ENCODE results near the gene GPR18. TPM values are rescaled to one million over a fixed set of nuclear protein-coding genes. Genes with fewer than 3 reads are reported as not detected.

GPR18 gene
- total RNA-seq, 2 experiments from 2014 or later, result 19.7 to 25.4 TPM

DNA sequence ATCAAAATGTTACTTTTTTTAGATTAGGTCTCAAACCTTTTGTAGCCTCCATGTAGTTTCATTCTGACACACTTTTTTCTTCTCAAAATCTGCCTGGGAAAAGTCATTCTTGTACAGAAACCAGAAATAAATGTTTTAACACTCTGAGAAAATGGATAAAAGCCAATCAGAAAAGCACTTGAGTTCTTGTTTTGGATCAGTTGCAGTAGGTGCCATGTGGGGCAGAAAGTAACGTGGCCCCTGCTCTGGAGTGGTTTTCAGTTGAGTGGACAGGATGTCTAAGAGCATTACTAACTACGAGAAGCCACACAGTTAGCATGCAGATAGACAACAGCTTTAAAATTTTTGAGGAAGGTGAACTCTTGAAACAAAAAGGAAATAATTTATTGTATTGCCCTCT is 29.9 kb upstream of the GPR18 start:
- Mint-ChIP-seq H3K4me1 (peaks cover 77% of the 10 kb centered on the region), H3K36me3 (ENCODE audit: low read depth) (peaks cover 53% of the 10 kb centered on the region), H3K27ac (peak overlapping the region; percentile 51), H3K27me3 (no peaks in the 10 kb centered on the region), H3K4me3 (no peak overlapping the region), H3K9me3 (no peaks in the 10 kb centered on the region)
- POLR2A ChIA-PET, result interaction anchor here (0.6 to 1.0 kb wide), 3 partner anchors 18 to 1098 kb away, joined by 3 to 4 read pairs (median 3); partner anchors contain the start of gene UBAC2
- CTCF ChIA-PET, result interaction anchor here (1.1 to 1.7 kb wide), 3 partner anchors 9 to 71 kb away, joined by 3 to 4 read pairs (median 3); no protein-coding TSS in a partner anchor
- peak; percentile 27 for DNase-seq

DNA sequence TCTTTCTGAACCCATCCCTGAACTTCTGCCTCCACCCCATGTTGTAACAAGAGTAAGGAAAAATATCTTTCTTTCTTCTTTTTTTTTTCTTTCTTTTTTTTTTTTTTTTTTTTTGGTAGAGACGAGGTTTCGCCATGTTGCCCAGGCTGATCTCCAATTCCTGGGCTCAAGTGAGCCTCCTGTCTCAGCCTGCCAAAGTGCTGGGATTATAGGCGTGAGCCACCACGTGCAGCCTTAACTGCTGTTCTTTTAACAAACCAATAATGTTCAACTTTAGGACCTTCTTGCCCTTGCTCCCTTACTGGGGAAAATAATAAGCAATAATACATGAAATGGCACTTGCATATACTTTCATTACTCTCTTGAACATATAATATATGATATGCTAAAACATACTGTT is 29.4 kb upstream of the GPR18 start:
- no peak overlapping the region for H3K4me3 Mint-ChIP-seq

DNA sequence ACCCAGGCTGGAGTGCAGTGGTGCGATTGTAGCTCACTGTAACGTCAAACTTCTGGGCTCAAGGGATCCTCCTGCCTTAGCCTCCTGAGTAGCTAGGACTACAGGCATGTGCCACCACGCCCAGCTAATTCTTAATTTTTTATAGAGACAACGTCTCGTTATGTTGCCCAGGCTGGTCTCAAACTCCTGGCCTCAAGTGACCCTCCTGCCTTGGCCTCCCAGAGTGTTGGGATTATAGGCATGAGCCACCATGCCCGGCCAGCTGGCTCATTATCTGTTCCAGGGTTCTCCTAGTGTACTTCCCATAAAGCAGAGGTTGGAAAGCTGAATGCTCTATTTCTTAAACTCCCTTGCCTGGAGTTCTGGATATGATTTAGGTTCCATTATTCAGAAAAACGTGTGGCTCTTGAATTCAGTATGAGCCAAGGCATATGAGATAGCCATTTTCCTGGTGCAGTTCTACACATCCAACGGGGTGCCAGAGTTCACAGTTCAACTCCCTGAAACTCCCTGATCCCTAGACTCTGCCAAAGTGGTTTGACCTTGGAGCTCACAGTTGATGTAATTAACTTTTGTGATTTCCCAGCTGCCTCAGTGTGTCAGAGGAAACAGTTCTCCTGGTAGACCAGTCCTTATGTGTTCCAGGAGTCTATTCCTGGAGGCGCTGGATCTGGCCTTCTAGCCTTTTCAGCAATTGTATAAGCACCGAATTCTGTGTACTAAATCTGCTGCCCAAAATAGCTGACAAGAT is 27.4 kb upstream of the GPR18 start:
- DNase-seq, result no peak
- no peaks in the 10 kb centered on the region for H3K27me3 Mint-ChIP-seq
- peaks cover 58% of the 10 kb centered on the region for H3K36me3 Mint-ChIP-seq (ENCODE audit: low read depth)
- H3K4me3 Mint-ChIP-seq, result no peak overlapping the region
- peaks cover 91% of the 10 kb centered on the region for H3K4me1 Mint-ChIP-seq
- ChIA-PET CTCF (interaction anchor here (1.0 to 1.5 kb wide), 4 partner anchors 11 to 15 kb away, joined by 3 to 5 read pairs (median 4); no protein-coding TSS in a partner anchor), POLR2A (interaction anchor here (0.6 kb wide), 1 partner anchor 29 kb away, joined by 3 read pairs; no protein-coding TSS in a partner anchor)
- H3K27ac Mint-ChIP-seq, result no peak overlapping the region
- no peaks in the 10 kb centered on the region for H3K9me3 Mint-ChIP-seq

More for the DNA sequence above, 29.4 kb upstream of the GPR18 start:
- DNase-seq, result no peak
- POLR2A ChIA-PET, result interaction anchor here (0.6 to 1.0 kb wide), 2 partner anchors 19 to 87 kb away, joined by 3 to 4 read pairs; partner anchors contain the start of gene UBAC2
- Mint-ChIP-seq H3K27me3 (no peaks in the 10 kb centered on the region), H3K4me1 (peaks cover 78% of the 10 kb centered on the region), H3K9me3 (no peaks in the 10 kb centered on the region), H3K27ac (peak overlapping the region; percentile 84), H3K36me3 (ENCODE audit: low read depth) (peaks cover 50% of the 10 kb centered on the region)
- CTCF ChIA-PET, result interaction anchor here (0.7 to 1.7 kb wide), 7 partner anchors 8 to 968 kb away, joined by 3 to 5 read pairs (median 3); no protein-coding TSS in a partner anchor

GRCh38 chr13:99282264-99283231 is 24.4 kb upstream of the GPR18 start:
- no peaks in the 10 kb centered on the region for H3K9me3 Mint-ChIP-seq
- CTCF ChIA-PET, result interaction anchor here (0.9 to 2.5 kb wide), 5 partner anchors 13 to 154 kb away, joined by 3 to 9 read pairs (median 5); no protein-coding TSS in a partner anchor
- H3K27ac Mint-ChIP-seq, result peak overlapping the region; percentile 91
- H3K4me1 Mint-ChIP-seq, result peaks cover 91% of the 10 kb centered on the region
- POLR2A ChIA-PET, result no interaction called here
- H3K4me3 Mint-ChIP-seq, result peak overlapping the region; percentile 42
- DNase-seq, result no peak
- no peaks in the 10 kb centered on the region for H3K27me3 Mint-ChIP-seq
- H3K36me3 Mint-ChIP-seq (ENCODE audit: low read depth), result peaks cover 65% of the 10 kb centered on the region

DNA sequence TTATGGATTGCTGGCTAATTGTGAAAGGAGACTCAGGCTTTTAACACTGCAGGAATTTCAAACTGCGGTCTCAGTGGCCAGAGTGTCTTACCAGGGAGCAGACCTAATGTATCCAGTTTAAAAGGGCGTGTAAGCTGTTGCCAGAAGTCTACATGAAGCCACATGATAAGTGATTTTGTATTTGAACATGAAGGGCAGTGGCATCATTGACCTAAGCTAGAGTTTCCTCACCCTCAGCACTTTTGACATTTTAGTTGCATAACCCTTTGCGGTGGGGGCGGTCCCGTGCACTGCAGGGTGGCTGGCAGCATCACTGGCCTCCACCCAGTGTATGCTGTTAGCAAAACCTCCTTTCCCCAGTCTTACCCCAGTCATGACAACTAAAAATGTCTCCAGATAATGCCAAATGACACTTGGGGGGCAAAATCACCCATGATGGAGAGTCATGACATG is 23.7 kb upstream of the GPR18 start:
- peak; percentile 56 for DNase-seq
- no peak overlapping the region for H3K4me3 Mint-ChIP-seq
- ChIA-PET POLR2A (no interaction called here), CTCF (interaction anchor here (0.6 to 2.5 kb wide), 6 partner anchors 12 to 1410 kb away, joined by 3 to 9 read pairs (median 4); no protein-coding TSS in a partner anchor)
- H3K9me3 Mint-ChIP-seq, result no peaks in the 10 kb centered on the region
- peaks cover 88% of the 10 kb centered on the region for H3K4me1 Mint-ChIP-seq
- H3K36me3 Mint-ChIP-seq (ENCODE audit: low read depth), result peaks cover 64% of the 10 kb centered on the region
- H3K27me3 Mint-ChIP-seq, result no peaks in the 10 kb centered on the region
- H3K27ac Mint-ChIP-seq, result peak overlapping the region; percentile 91

DNA sequence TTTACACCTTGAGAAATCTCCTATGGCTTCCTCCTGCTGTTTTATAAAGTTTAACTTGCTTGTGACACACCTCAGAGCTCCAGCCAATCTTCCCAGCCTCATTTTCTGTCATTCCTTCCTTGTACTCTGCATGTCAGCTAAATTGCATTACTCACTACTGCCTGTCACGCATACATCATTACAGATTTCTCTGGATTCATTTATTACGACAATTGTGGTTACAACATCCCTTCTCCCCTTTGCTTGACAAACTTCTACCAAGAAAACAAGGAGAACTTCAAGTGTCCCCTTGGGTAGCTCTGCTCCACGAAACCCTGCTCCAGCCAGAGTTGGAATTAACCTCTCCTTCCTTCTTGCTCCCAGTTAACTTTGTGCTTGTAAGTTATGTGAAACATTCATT is 22.0 kb upstream of the GPR18 start:
- DNase-seq, result no peak
- Mint-ChIP-seq H3K27me3 (no peaks in the 10 kb centered on the region), H3K4me3 (no peak overlapping the region), H3K36me3 (ENCODE audit: low read depth) (peaks cover 65% of the 10 kb centered on the region), H3K4me1 (peaks cover 89% of the 10 kb centered on the region), H3K27ac (peak overlapping the region; percentile 10), H3K9me3 (no peaks in the 10 kb centered on the region)
- ChIA-PET CTCF (interaction anchor here (1.1 to 1.9 kb wide), 3 partner anchors 27 to 157 kb away, joined by 4 to 7 read pairs (median 7); partner anchors contain the start of gene GPR183), POLR2A (no interaction called here)

DNA sequence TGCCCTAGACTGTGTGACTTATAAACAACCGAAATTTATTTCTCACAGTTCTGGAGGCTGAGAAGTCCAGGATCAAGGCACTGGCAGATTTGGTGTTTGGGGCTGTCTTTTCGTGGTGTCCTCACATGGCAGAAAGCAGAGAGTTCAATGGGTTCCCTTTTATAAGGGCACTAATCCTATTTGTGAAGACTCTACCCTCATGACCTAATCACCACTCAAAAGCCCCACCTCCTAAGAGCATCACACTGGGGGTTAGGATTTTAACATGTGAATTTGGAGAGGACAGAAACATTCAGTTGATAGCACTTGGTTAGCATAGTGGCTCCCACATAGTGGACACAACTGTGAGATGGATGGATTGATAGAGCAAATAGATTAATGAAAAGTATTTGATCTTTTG is 21.5 kb upstream of the GPR18 start:
- ChIA-PET CTCF (interaction anchor here (0.9 to 1.6 kb wide), 4 partner anchors 9 to 157 kb away, joined by 3 to 7 read pairs (median 4); partner anchors contain the start of gene GPR183), POLR2A (no interaction called here)
- Mint-ChIP-seq H3K36me3 (ENCODE audit: low read depth) (peaks cover 66% of the 10 kb centered on the region), H3K4me1 (peaks cover 90% of the 10 kb centered on the region), H3K27ac (no peak overlapping the region), H3K27me3 (no peaks in the 10 kb centered on the region), H3K4me3 (no peak overlapping the region), H3K9me3 (no peaks in the 10 kb centered on the region)
- no peak for DNase-seq

GRCh38 chr13:99278843-99279242 is 20.7 kb upstream of the GPR18 start:
- peaks cover 91% of the 10 kb centered on the region for H3K4me1 Mint-ChIP-seq
- CTCF ChIA-PET, result interaction anchor here (0.9 to 1.6 kb wide), 3 partner anchors 10 to 158 kb away, joined by 3 to 7 read pairs (median 4); no protein-coding TSS in a partner anchor
- no peaks in the 10 kb centered on the region for H3K27me3 Mint-ChIP-seq
- H3K4me3 Mint-ChIP-seq, result no peak overlapping the region
- DNase-seq, result no peak
- H3K27ac Mint-ChIP-seq, result no peak overlapping the region
- no peaks in the 10 kb centered on the region for H3K9me3 Mint-ChIP-seq
- POLR2A ChIA-PET, result no interaction called here
- H3K36me3 Mint-ChIP-seq (ENCODE audit: low read depth), result peaks cover 65% of the 10 kb centered on the region

DNA sequence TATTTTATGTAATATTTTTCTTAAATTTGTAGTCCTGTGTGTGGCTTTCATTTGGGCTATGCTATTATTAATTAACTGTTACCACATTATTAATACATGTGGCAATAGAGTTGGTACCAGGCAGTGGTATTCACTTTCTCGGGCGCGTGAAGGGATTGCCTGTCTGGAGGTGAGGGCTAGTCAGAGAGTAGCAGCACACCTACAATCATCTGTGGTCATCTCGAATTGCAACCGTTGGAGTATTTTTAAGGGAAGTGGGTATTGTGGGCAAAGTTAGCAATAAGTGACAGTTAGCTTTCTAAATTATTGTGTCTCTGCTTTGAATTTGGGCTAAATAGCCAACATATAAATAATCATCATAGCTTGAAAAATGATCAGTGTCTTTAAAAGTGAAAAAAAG is 20.0 kb upstream of the GPR18 start:
- no peak for DNase-seq
- H3K36me3 Mint-ChIP-seq (ENCODE audit: low read depth), result peaks cover 70% of the 10 kb centered on the region
- ChIA-PET POLR2A (interaction anchor here (0.5 to 0.7 kb wide), 2 partner anchors 10 to 97 kb away, joined by 3 read pairs; no protein-coding TSS in a partner anchor), CTCF (no interaction called here)
- H3K27ac Mint-ChIP-seq, result peak overlapping the region; percentile 42
- H3K9me3 Mint-ChIP-seq, result no peaks in the 10 kb centered on the region
- H3K4me3 Mint-ChIP-seq, result no peak overlapping the region
- no peaks in the 10 kb centered on the region for H3K27me3 Mint-ChIP-seq
- peaks cover 93% of the 10 kb centered on the region for H3K4me1 Mint-ChIP-seq

DNA sequence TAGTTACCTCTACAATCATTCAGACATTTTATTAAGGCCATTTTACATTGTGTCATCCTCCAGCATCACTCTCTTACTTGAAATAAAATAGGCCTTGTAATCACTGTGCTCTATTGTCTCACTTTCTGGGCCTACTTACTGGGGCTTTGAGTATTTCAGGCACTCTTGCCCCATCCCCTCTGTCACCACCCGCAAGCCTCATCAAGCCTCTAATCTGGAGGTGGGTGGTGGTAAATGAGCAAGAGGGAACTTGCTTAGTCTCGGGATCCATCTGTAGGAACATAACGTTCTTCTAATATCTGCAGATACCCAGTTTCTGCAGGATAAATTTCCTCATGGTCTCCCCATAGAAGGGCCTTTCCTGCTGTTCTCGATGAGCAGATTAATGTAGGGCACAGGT is 19.4 kb upstream of the GPR18 start:
- ChIA-PET POLR2A (no interaction called here), CTCF (no interaction called here)
- DNase-seq, result no peak
- H3K27me3 Mint-ChIP-seq, result no peaks in the 10 kb centered on the region
- peaks cover 2% of the 10 kb centered on the region for H3K9me3 Mint-ChIP-seq
- H3K4me3 Mint-ChIP-seq, result no peak overlapping the region
- H3K27ac Mint-ChIP-seq, result no peak overlapping the region
- peaks cover 92% of the 10 kb centered on the region for H3K4me1 Mint-ChIP-seq
- H3K36me3 Mint-ChIP-seq (ENCODE audit: low read depth), result peaks cover 73% of the 10 kb centered on the region

DNA sequence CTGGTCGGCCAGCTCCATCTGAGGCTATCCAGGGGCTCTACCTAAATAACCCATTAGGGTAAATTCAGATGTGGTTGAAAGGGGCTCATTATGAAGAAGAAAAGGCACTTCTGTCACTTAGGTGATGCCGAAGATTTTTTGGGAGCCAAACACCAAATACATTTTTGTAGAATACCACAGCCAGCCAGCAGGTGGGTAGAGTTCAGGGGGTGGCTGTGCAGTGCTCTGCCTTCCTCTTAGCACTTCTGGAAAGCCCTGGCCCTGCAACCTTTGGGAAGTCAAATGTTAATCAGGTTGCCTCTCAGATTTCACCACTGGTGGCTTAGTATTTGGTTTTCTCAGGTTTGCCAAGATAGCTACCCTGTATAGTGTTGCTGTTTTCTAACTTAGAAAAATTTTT is 18.5 kb upstream of the GPR18 start:
- H3K36me3 Mint-ChIP-seq (ENCODE audit: low read depth), result peaks cover 75% of the 10 kb centered on the region
- peaks cover 8% of the 10 kb centered on the region for H3K9me3 Mint-ChIP-seq
- peaks cover 88% of the 10 kb centered on the region for H3K4me1 Mint-ChIP-seq
- ChIA-PET POLR2A (no interaction called here), CTCF (interaction anchor here (0.7 to 4.0 kb wide), 2 partner anchors 11 to 159 kb away, joined by 3 to 32 read pairs; no protein-coding TSS in a partner anchor)
- H3K4me3 Mint-ChIP-seq, result no peak overlapping the region
- no peaks in the 10 kb centered on the region for H3K27me3 Mint-ChIP-seq
- DNase-seq, result no peak
- H3K27ac Mint-ChIP-seq, result no peak overlapping the region

DNA sequence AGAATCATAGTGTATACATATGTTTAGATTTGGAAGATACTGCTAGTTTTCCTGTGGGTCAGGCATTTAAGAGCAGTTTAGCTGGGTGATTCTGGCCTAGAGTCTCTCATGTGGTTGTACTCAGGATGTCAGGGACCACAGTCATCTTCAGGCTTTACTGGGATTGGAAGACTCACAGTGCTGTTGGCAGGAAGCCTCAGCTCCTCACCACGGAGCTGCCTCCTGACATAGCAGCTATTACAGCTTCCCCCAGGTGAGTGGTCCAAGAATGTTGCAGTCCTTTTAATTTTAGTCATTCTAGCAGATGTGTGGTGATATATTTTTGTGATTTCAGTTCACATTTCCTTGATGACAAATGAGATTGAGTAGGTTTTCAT is 16.9 kb upstream of the GPR18 start:
- peak overlapping the region; percentile 36 for H3K27ac Mint-ChIP-seq

More for the DNA sequence above, 16.9 kb upstream of the GPR18 start:
- peaks cover 67% of the 10 kb centered on the region for H3K36me3 Mint-ChIP-seq (ENCODE audit: low read depth)
- H3K27me3 Mint-ChIP-seq, result no peaks in the 10 kb centered on the region
- peaks cover 87% of the 10 kb centered on the region for H3K4me1 Mint-ChIP-seq
- peak; percentile 55 for DNase-seq
- peaks cover 8% of the 10 kb centered on the region for H3K9me3 Mint-ChIP-seq
- ChIA-PET CTCF (interaction anchor here (0.6 to 4.0 kb wide), 13 partner anchors 9 to 226 kb away, joined by 3 to 32 read pairs (median 3); partner anchors contain the start of genes GPR183 and UBAC2), POLR2A (no interaction called here)
- no peak overlapping the region for H3K4me3 Mint-ChIP-seq
